ENCODE measurements around the gene TAF9B. TPM values are rescaled to one million over a fixed set of nuclear protein-coding genes. Genes with fewer than 3 reads are reported as not detected.
"Not testable (repeated sequence)": the region's sequence is repeated elsewhere in the genome, so short reads cannot be mapped to it uniquely, and the experiment has no call there.

TAF9B gene
- total RNA-seq (10 to 100 TPM; 15.9 to 19.0 TPM), polyA plus RNA-seq (10 to 100 TPM; 11.4 to 13.9 TPM)
- long read RNA-seq, donor 1, transcript TAF9B-201 (7 exons, 2,713 nt): major isoform, 22 of 30 reads
- long read RNA-seq, donor 1, partial matches to known transcripts: 6 of 30 reads
- long read RNA-seq, donor 1, other reads (novel, unspliced or antisense): 1 of 30 reads
- long read RNA-seq, donor 2, transcript TAF9B-201 (7 exons, 2,713 nt): major isoform, 8 of 13 reads
- long read RNA-seq, donor 2, partial matches to known transcripts: 0 of 13 reads
- long read RNA-seq, donor 2, other reads (novel, unspliced or antisense): 4 of 13 reads

- 3 to 34% methylated on average over 59 of the region's 59 CpGs for WGBS, 2 donors
- no peaks in the 10 kb centered on the region for H3K27me3 ChIP-seq (ENCODE audit: control insufficient read depth in 1 of 2, insufficient read depth in 2 of 2, low read length in 1 of 2)
- intact Hi-C loops (cut with DNase I): no loop called here
- peak within 1 kb of the TSS in 1 of 2 donors; percentile 73 for H3K27ac ChIP-seq (ENCODE audit: low read depth in 1 of 2, low read length in 2 of 2)
- ATAC-seq (ENCODE audit: low FRiP score): peak; percentile 95
- peak; percentile 92 to 94 for DNase-seq
- no peaks in the 10 kb centered on the region for H3K9me3 ChIP-seq (ENCODE audit: control insufficient read depth, low read length)
- H3K4me3 ChIP-seq (ENCODE audit: low read length in 2 of 2): peak within 1 kb of the TSS; percentile 12 to 27
- no peaks in the 10 kb centered on the region for H3K36me3 ChIP-seq (ENCODE audit: control insufficient read depth in 1 of 2, insufficient read depth in 2 of 2, low read length in 1 of 2)
- no peaks in the 10 kb centered on the region for H3K4me1 ChIP-seq (ENCODE audit: control insufficient read depth in 1 of 2, insufficient read depth in 2 of 2, low read length in 2 of 2)
Measured at GRCh38 chrX:78139160-78140123, at the start of gene TAF9B. TAF9B (minus strand) TSS chrX:78139650; CDS start chrX:78139611, 39 bp downstream.

DNA sequence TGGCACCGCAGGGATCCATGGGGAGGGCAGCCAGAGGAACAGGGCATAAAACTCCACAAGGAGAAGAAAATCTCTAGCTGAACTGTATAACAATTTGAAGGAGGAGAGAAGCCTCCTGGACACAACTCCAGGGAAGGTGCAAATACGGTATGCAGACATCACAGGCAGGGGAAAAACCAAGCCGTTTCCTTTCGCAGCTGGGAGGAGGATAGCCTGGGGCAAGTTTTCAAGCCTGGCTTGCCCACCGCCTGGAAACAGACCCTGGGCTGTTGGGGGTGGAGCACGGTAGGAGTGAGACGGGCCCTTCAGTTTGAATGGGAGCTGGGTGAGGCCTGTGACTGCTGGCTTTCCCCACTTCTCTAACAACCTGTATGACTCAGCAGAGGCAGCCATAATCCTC is 43.4 kb upstream of the TAF9B start:
- intact Hi-C loops (cut with DNase I): no loop called here
- Histone ChIP-seq H3K27me3 (ENCODE audit: control insufficient read depth in 1 of 2, insufficient read depth in 2 of 2, low read length in 1 of 2) (no peaks in the 10 kb centered on the region), H3K27ac (ENCODE audit: low read depth in 1 of 2, low read length in 2 of 2) (no peak overlapping the region), H3K4me1 (ENCODE audit: control insufficient read depth in 1 of 2, insufficient read depth in 2 of 2, low read length in 2 of 2) (no peaks in the 10 kb centered on the region), H3K36me3 (ENCODE audit: control insufficient read depth in 1 of 2, insufficient read depth in 2 of 2, low read length in 1 of 2) (no peaks in the 10 kb centered on the region), H3K4me3 (ENCODE audit: low read length in 2 of 2) (no peak overlapping the region), H3K9me3 (ENCODE audit: control insufficient read depth, low read length) (no peaks in the 10 kb centered on the region)
- DNase-seq (no peak), ATAC-seq (ENCODE audit: low FRiP score) (no peak)
- WGBS, 2 donors: 83 to 92% methylated on average over 7 of the region's 7 CpGs

DNA sequence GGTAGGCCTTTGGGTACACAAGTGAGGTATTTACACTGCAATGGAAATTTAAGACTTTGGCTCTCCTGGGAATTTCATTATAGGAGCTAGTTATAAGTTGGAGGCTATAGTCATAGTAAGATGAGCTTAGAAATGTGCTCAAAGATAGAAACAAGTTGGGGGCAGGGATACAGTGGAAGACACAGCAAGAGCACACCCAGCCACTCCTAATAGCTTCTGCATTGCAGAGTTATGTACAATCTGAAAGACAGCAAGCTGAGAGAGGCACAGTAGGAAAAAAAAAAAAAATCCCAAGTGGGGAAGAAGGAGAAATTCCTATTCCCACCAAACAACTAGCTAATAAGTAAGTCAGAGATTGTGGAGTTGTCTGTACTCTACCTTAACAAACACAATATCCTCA is 41.9 kb upstream of the TAF9B start:
- Histone ChIP-seq H3K9me3 (ENCODE audit: control insufficient read depth, low read length) (no peaks in the 10 kb centered on the region), H3K36me3 (ENCODE audit: control insufficient read depth in 1 of 2, insufficient read depth in 2 of 2, low read length in 1 of 2) (no peaks in the 10 kb centered on the region), H3K4me1 (ENCODE audit: control insufficient read depth in 1 of 2, insufficient read depth in 2 of 2, low read length in 2 of 2) (no peaks in the 10 kb centered on the region), H3K27me3 (ENCODE audit: control insufficient read depth in 1 of 2, insufficient read depth in 2 of 2, low read length in 1 of 2) (no peaks in the 10 kb centered on the region), H3K27ac (ENCODE audit: low read depth in 1 of 2, low read length in 2 of 2) (no peak overlapping the region), H3K4me3 (ENCODE audit: low read length in 2 of 2) (no peak overlapping the region)
- DNase-seq: no peak
- intact Hi-C loops (cut with DNase I): no loop called here
- no peak for ATAC-seq (ENCODE audit: low FRiP score)

DNA sequence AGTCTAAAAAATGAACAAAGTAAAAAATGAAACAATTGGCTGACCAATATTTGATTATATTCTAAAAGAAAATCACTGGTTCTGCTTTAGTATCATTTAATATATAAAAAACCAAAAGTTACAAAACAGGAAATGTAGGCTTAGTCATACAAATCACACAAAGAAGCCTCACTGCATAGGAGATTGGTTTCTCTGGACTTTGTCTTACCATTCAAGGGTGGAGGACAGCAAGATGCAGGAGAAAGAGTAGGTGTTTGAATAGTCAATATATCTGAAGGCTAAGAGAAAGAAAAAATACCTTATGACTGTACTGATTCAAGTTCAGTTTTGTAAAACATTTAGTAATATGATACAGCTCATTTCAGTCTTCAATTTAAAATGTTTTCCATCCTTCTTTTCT is 28.6 kb upstream of the TAF9B start:
- intact Hi-C loops (cut with DNase I): no loop called here
- no peaks in the 10 kb centered on the region for H3K27me3 ChIP-seq (ENCODE audit: control insufficient read depth in 1 of 2, insufficient read depth in 2 of 2, low read length in 1 of 2)
- no peaks in the 10 kb centered on the region for H3K36me3 ChIP-seq (ENCODE audit: control insufficient read depth in 1 of 2, insufficient read depth in 2 of 2, low read length in 1 of 2)
- H3K4me3 ChIP-seq (ENCODE audit: low read length in 2 of 2): no peak overlapping the region
- DNase-seq (no peak), ATAC-seq (ENCODE audit: low FRiP score) (no peak)
- no peaks in the 10 kb centered on the region for H3K9me3 ChIP-seq (ENCODE audit: control insufficient read depth, low read length)
- no peak overlapping the region for H3K27ac ChIP-seq (ENCODE audit: low read depth in 1 of 2, low read length in 2 of 2)
- no peaks in the 10 kb centered on the region for H3K4me1 ChIP-seq (ENCODE audit: control insufficient read depth in 1 of 2, insufficient read depth in 2 of 2, low read length in 2 of 2)

DNA sequence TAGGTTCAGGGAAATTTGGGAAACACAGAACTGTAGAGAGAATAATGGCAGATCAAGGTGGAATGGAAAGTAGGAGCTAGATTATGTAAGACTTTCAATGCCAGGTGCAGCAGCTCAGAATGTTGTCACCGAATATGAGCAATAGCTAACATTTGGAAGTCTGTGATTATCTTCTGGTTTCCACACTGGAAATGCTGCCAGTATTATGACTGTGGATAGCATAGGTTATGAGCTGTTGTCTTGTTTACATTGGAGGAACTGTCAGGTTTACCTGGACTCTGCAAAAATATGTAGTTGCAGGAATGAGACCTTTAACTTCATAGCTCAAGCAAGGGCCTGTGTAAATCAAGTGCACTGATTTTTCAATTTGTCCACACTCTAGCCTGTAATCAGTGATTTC is 26.0 kb upstream of the TAF9B start:
- ATAC-seq (ENCODE audit: low FRiP score) (no peak), DNase-seq (no peak)
- intact Hi-C loops (cut with DNase I): no loop called here

DNA sequence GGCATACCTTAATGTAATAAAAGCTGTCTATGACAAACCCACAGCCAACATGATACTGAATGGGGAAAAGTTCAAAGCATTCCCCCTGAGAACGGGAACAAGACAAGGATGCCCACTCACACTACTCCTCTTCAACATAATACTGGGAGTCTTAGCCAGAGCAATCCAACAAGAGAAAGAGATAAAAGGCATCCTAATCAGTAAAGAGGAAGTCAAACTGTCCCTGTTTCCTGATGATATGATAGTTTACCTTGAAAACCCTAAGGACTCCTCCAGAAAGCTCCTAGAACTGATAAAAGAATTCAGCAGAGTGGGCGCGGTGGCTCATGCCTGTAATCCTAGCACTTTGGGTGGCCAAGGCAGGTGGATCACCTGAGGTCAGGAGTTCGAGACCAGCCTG is 23.7 kb upstream of the TAF9B start:
- WGBS, 2 donors: 81 to 89% methylated on average over 4 of the region's 4 CpGs

More for the DNA sequence above, 26.0 kb upstream of the TAF9B start:
- WGBS, 2 donors: 77 to 80% methylated on average over 1 of the region's 1 CpG
- Histone ChIP-seq H3K4me3 (ENCODE audit: low read length in 2 of 2) (no peak overlapping the region), H3K27ac (ENCODE audit: low read depth in 1 of 2, low read length in 2 of 2) (no peak overlapping the region), H3K9me3 (ENCODE audit: control insufficient read depth, low read length) (no peaks in the 10 kb centered on the region), H3K4me1 (ENCODE audit: control insufficient read depth in 1 of 2, insufficient read depth in 2 of 2, low read length in 2 of 2) (no peaks in the 10 kb centered on the region), H3K27me3 (ENCODE audit: control insufficient read depth in 1 of 2, insufficient read depth in 2 of 2, low read length in 1 of 2) (no peaks in the 10 kb centered on the region), H3K36me3 (ENCODE audit: control insufficient read depth in 1 of 2, insufficient read depth in 2 of 2, low read length in 1 of 2) (no peaks in the 10 kb centered on the region)

DNA sequence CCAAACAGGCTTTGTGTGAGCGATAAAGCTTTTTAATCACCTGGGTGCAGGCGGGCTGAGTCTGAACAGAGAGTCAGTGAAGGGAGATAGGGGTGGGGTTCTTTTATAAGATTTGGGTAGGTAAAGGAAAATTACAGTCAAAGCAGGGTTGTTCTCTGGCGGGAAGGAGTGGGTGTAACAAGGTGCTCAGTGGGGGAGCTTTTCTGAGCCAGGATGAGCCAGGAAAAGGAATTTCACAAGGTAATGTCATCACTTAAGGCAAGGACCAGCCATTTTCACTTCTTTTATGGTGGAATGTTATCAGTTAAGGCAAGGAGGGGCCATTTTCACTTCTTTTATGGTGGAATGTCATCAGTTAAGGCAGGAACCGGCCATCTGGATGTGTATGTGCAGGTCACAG is 21.3 kb upstream of the TAF9B start:
- H3K36me3 ChIP-seq (ENCODE audit: control insufficient read depth in 1 of 2, insufficient read depth in 2 of 2, low read length in 1 of 2); intact Hi-C loops (cut with DNase I); H3K4me3 ChIP-seq (ENCODE audit: low read length in 2 of 2); H3K9me3 ChIP-seq (ENCODE audit: control insufficient read depth, low read length); ATAC-seq (ENCODE audit: low FRiP score); H3K27ac ChIP-seq (ENCODE audit: low read depth in 1 of 2, low read length in 2 of 2); H3K27me3 ChIP-seq (ENCODE audit: control insufficient read depth in 1 of 2, insufficient read depth in 2 of 2, low read length in 1 of 2); DNase-seq; H3K4me1 ChIP-seq (ENCODE audit: control insufficient read depth in 1 of 2, insufficient read depth in 2 of 2, low read length in 2 of 2): not testable (repeated sequence)
- 52 to 75% methylated on average over 4 of the region's 4 CpGs for WGBS, 2 donors

More for the DNA sequence above, 23.7 kb upstream of the TAF9B start:
- H3K36me3 ChIP-seq (ENCODE audit: control insufficient read depth in 1 of 2, insufficient read depth in 2 of 2, low read length in 1 of 2); DNase-seq; H3K9me3 ChIP-seq (ENCODE audit: control insufficient read depth, low read length); H3K4me1 ChIP-seq (ENCODE audit: control insufficient read depth in 1 of 2, insufficient read depth in 2 of 2, low read length in 2 of 2); H3K27ac ChIP-seq (ENCODE audit: low read depth in 1 of 2, low read length in 2 of 2); intact Hi-C loops (cut with DNase I); ATAC-seq (ENCODE audit: low FRiP score); H3K27me3 ChIP-seq (ENCODE audit: control insufficient read depth in 1 of 2, insufficient read depth in 2 of 2, low read length in 1 of 2); H3K4me3 ChIP-seq (ENCODE audit: low read length in 2 of 2): not testable (repeated sequence)

DNA sequence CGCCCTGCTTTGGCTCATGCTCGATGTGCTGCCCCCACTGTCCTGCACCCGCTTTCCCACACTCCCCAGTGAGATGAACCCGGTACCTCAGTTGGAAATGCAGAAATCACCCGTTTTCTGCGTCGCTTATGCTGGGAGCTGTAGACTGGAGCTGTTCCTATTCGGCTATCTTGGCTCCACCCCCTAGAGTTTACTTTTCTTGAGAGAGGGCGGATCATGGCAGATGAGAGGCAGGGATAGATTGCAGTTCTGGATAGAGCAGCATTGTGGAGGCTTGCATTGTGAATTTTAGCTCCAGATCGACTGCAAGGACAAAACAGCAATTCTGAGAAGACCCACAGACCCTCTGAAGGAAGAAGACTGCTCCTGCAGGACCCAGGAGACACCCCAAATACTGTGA is 18.4 kb upstream of the TAF9B start:
- H3K27ac ChIP-seq (ENCODE audit: low read depth in 1 of 2, low read length in 2 of 2): not testable (repeated sequence)

More for the DNA sequence above, 18.4 kb upstream of the TAF9B start:
- H3K4me3 ChIP-seq (ENCODE audit: low read length in 2 of 2); H3K9me3 ChIP-seq (ENCODE audit: control insufficient read depth, low read length); H3K27me3 ChIP-seq (ENCODE audit: control insufficient read depth in 1 of 2, insufficient read depth in 2 of 2, low read length in 1 of 2); H3K4me1 ChIP-seq (ENCODE audit: control insufficient read depth in 1 of 2, insufficient read depth in 2 of 2, low read length in 2 of 2); H3K36me3 ChIP-seq (ENCODE audit: control insufficient read depth in 1 of 2, insufficient read depth in 2 of 2, low read length in 1 of 2); DNase-seq; intact Hi-C loops (cut with DNase I); ATAC-seq (ENCODE audit: low FRiP score): not testable (repeated sequence)
- 77 to 85% methylated on average over 10 of the region's 10 CpGs for WGBS, 2 donors
